Keratinocyte (primary cell): Measurements from ENCODE around the gene ZIC2.

Experiments used
- CTCF ChIP-seq, 3 experiments: IDR thresholded peaks in 1 of 3; conservative IDR thresholded peaks in 1 of 3; optimal IDR thresholded peaks in 1 of 3; 2 replicates in 2 of 3; 3 replicates in 1 of 3; pipeline versions ENCODE3 to v1.5.1; 2011; ENCODE audit warnings: low read length in 3 of 3, mild to moderate bottlenecking in 3 of 3, moderate library complexity in 2 of 3, control low read depth in 1 of 3, inconsistent platforms in 1 of 3; ENCODE audit not compliant: insufficient read depth in 2 of 3; ENCODE audit errors: extremely low read depth in 1 of 3
- EZH2 ChIP-seq: IDR thresholded peaks from one replicate; pipeline ENCODE4 v1.6.1; 2012; ENCODE audit warnings: inconsistent platforms, mild to moderate bottlenecking, low read length, moderate library complexity

- TF ChIP-seq CTCF (optimal IDR thresholded peaks at IDR 0.05 in 1 of 3, IDR thresholded peaks at IDR 0.05 in 1 of 3, conservative IDR thresholded peaks at IDR 0.05 in 1 of 3; ENCODE audit: extremely low read depth in 1 of 3, insufficient read depth in 2 of 3, low read length in 3 of 3) (no peak), EZH2 (no peak)
These were observed 26.4 kb upstream of the ZIC2 start for GRCh38 chr13:99955107-99955746.
